RWPE1 (cell line): ENCODE data around the gene MCF2L.

Source experiments
- CTCF ChIA-PET: fragments of 350-600 bp; sonication (Branson Sonifier 250); formaldehyde crosslinking; extraction: SDS; loops from one replicate; lab custom pipeline; 2021; lab: Yijun Ruan, JAX
- POLR2A ChIA-PET: fragments of 400-600 bp; formaldehyde crosslinking; extraction: SDS; loops from one replicate; lab custom pipeline; 2020; ENCODE audit warnings: antibody characterized with exemption; ENCODE audit not compliant: low non-redundant PET; lab: Yijun Ruan, JAX
- DNase-seq: peaks from one replicate; pipeline ENCODE4 v3.0.0; 2012; ENCODE audit warnings: low spot score
- H3K27ac ChIP-seq: fragments of 450-650 bp; 2 replicates; pipeline ENCODE4 v1.5.1; 2017
- CTCF ChIP-seq: fragments of 450-650 bp; conservative IDR thresholded peaks from 2 replicates; pipeline ENCODE4 v1.5.1; 2017; ENCODE audit warnings: low read depth, mild to moderate bottlenecking

MCF2L gene

DNA sequence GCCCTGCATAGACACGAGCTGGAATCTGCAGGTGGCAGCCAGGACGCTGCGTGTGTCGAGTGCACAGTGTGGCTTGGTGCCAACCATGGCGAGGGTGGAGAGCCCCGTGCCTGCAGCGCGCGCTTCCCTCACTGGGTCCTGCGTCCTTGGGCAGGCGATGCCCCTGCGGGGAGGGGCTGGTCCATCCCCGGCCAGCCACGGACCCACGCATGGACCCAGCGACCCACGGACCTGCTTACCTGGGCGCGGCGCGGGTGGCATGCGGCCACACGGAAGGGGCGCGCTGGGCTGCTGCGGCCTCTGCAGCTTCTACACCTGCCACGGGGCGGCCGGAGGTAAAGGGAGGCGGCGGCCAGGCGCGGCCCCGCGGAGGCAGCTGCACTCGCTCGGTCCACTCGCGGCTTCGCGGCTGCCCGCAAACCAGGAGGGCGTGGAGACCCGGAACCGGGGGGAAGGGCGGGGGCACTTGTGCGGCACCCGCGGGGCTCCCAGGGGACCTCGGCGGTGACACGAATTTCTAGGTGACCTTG lies 569 bp upstream of the MCF2L start:
- H3K27ac ChIP-seq = no peak overlapping the region
- no peak for DNase-seq
- no peak for TF ChIP-seq CTCF
- POLR2A ChIA-PET = no interaction called here
- CTCF ChIA-PET = interaction anchor here (0.6 kb wide), 1 partner anchor 17 kb away, joined by 3 read pairs; no protein-coding TSS in a partner anchor

DNA sequence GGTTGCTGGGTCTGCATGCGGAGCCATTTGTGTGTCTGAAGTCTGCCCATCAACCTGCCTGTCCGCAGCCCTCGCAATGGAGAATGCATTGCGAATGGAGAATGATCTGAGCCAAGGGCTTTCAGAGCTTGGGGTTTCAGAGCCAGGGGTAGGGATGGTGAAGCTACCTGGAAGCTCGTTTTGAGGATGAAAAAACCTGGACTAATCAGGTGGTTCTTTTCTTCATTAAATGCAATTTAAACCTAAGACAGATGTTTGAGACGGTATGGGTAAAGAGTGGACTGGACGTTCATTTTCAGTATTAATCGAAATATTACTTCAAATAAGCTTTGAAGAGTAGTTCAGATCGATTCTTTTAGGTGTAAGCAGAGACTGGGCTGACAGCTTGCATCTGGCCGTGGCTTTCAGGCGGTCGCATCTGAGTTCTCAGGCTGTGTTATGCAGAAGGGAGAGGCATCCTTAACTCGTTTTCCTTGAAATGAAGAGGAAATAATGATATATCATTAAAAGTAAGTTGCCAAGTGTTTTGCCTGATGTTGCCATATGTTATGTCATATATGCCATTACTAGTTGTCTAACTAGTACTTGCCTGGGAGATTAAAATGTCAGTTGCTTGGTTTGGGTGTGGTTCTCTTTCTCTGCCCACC lies 801 bp downstream of the MCF2L start:
- H3K27ac ChIP-seq = no peak overlapping the region
- DNase-seq = no peak
- POLR2A ChIA-PET = interaction anchor here (0.6 kb wide), 1 partner anchor 382 kb away, joined by 3 read pairs; no protein-coding TSS in a partner anchor
- CTCF ChIA-PET = interaction anchor here (0.6 to 1.2 kb wide), 2 partner anchors 12 to 27 kb away, joined by 4 read pairs; no protein-coding TSS in a partner anchor
- TF ChIP-seq CTCF = no peak

DNA sequence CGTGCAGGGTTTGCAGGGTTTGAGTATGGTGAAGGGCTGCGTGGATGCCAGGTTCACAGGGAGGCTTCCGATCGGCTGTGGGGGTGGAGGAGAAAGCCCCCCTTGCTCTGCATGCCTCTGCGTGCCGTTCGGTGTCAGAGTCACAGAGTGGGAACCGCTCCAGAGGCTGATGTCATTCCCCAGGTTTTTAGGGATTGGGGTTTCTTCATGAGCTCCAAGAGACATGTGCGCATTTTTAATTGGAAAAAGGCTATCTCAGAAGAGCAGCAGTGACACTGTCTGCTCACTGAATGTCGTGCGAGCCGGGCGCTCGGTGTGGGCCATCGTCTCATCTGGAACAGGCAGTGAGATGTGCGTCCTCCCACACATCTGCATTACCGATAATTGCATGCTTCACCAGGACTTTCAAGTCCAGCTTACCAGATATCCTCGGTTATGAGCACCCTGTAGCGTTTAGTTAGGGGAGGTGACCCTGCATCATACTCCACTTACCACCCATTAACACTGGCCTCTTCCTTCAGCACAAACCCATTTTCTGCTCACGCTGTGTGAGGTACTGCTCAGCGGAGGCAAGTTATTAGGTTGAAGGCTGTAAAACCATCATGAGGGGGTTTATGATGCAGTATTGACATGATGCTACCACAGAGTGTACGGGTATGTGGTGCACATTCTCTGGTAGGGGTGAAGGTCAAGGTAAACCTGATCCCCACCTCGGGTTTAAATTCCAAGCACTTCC lies 1.7 kb downstream of the MCF2L start:
- DNase-seq = no peak
- CTCF ChIA-PET = interaction anchor here (0.6 kb wide), 1 partner anchor 64 kb away, joined by 3 read pairs; no protein-coding TSS in a partner anchor
- no peak overlapping the region for H3K27ac ChIP-seq
- POLR2A ChIA-PET = no interaction called here
- TF ChIP-seq CTCF = no peak

DNA sequence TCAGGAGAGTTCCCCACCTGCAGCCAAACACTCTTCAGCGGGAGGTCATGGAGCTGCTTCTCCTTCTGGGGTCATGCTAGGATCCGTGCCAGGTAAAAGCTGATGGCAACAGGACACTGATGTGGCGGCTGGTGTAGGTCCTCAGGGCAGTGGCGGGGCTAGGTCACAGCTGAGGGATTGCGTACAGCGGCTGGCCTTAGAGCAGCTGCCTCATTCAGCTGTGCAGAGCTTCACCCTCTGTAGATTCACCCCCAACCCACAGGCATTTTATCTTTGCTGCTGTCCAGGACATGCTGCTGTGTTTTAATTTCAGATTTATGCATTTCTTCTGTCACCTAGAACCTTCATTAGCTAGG lies 2.3 kb downstream of the MCF2L start:
- ChIA-PET POLR2A (no interaction called here), CTCF (interaction anchor here (0.6 kb wide), 1 partner anchor 64 kb away, joined by 3 read pairs; no protein-coding TSS in a partner anchor)
- TF ChIP-seq CTCF = no peak
- DNase-seq = no peak
- no peak overlapping the region for H3K27ac ChIP-seq

DNA sequence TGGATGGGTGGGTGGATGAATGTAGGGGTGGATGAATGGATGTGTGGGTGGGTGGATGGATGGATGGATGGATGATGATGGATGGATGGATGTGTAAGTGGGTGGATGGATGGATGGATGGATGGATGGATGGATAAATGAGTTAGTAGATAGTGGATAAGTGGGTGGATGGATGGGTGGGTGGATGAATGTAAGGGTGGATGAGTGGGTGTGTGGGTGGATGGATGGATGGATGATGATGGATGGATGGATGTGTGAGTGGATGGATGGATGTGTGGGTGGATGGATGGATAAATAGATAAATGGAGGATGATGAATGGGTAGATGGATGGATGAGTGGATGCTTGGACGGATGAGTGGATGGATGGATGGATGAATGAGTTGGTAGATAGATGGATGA lies 3.2 kb downstream of the MCF2L start:
- no peak for TF ChIP-seq CTCF
- DNase-seq = no peak
- POLR2A ChIA-PET = no interaction called here
- H3K27ac ChIP-seq = no peak overlapping the region
- CTCF ChIA-PET = no interaction called here

DNA sequence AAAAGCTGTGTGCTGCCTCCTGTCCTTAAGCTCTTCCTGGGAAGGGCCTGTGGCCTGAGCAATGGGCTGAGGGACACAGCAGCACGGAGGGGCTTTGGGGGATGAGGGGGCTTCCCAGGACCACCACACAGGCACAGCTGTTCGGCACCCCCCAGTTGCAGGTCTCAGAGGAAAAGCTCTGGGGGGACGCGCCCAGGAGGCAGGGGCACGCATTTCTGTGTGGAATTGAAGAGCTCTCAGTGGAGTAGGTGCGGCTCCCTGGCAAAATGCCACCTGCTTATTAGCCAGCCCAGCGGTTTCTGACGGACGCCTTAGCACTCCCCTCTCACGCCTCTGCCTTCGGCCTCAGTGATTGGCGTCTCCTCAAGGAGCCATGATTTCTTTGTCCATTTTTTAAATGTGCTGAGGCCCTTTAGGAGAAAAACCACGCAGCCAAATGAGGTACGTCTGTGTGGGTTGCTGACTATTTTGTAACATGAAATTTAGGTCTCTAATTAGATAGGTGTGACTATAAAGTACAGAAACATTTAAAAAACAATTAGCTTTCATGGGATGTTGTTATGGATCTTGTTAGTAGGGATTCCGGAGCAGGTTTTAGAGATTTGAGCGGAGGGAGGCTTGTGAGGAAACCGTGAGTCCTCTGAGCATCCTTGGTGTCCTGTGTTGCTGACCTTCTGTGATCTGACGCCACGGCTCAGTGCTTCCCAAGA lies 4.0 kb downstream of the MCF2L start:
- CTCF ChIA-PET = no interaction called here
- no peak for TF ChIP-seq CTCF
- DNase-seq = no peak
- POLR2A ChIA-PET = no interaction called here
- no peak overlapping the region for H3K27ac ChIP-seq
